Right lobe of liver (tissue), 6 donors: ENCODE data around the gene FAM110C. TPM values are rescaled to one million over a fixed set of nuclear protein-coding genes. Genes with fewer than 3 reads are reported as not detected.
"Not testable (repeated sequence)": the region's sequence is repeated elsewhere in the genome, so short reads cannot be mapped to it uniquely, and the experiment has no call there.

Source experiments
- ATAC-seq, 4 donors: fragments of 200-7000 bp; cut with Tn5 transposase; one replicate each; pipeline ENCODE4 v1.9.1; 2020; ENCODE audit warnings: mild to moderate bottlenecking in 4 of 4, moderate library complexity in 4 of 4
- DNase-seq, 3 donors: peaks; one replicate each; pipeline ENCODE4 v3.0.0-alpha.2; 2020
- H3K27ac ChIP-seq, 3 donors: fragments of 200-600 bp; one replicate each; pipeline ENCODE4 v1.8.0; 2022
- H3K27me3 ChIP-seq, 2 donors: fragments of 200-600 bp; one replicate each; pipeline ENCODE4 v1.8.0; 2022
- H3K36me3 ChIP-seq, 4 donors: fragments of 200-600 bp; sonication (generic) in 1 of 4; one replicate each; pipeline versions ENCODE4 v1.5.1 to v1.8.0; 2017 to 2022; ENCODE audit warnings: control low read depth in 1 of 4
- H3K4me1 ChIP-seq, 4 donors: fragments of 200-600 bp; sonication (generic) in 1 of 4; one replicate each; pipeline versions ENCODE4 v1.5.1 to v1.8.0; 2017 to 2022; ENCODE audit warnings: control low read depth in 1 of 4
- H3K4me3 ChIP-seq, 3 donors: fragments of 200-600 bp; one replicate each; pipeline ENCODE4 v1.8.0; 2022
- H3K9me3 ChIP-seq, 4 donors: fragments of 200-600 bp; sonication (generic) in 1 of 4; one replicate each; pipeline versions ENCODE4 v1.5.1 to v1.8.0; 2017 to 2022; ENCODE audit warnings: control low read depth in 1 of 4
- CTCF ChIP-seq, 4 donors: fragments of 200-600 bp in 3 of 4; fragments of 450-650 bp in 1 of 4; IDR thresholded peaks; one replicate each; pipeline versions ENCODE4 v1.5.1 to v1.8.0; 2016 to 2022; ENCODE audit warnings: antibody characterized with exemption in 4 of 4, mild to moderate bottlenecking in 2 of 4
- POLR2A ChIP-seq: fragments of 450-650 bp; IDR thresholded peaks from one replicate; pipeline ENCODE4 v1.6.1; 2017; ENCODE audit warnings: antibody characterized with exemption, mild to moderate bottlenecking
- WGBS: methylation state at CpG from one replicate; pipeline ENCODE4 v1.1.6; 2018; ENCODE audit warnings: low coverage, low lambda C conversion rate; ENCODE audit not compliant: insufficient coverage; ENCODE audit errors: missing lambda C conversion rate; 5-methylcytosine and 5-hydroxymethylcytosine counted together
- intact Hi-C, 2 donors: fragments of 100-400 bp; cut with DNase I; formaldehyde crosslinking; loops; one replicate each; pipeline versions ENCODE4 v1.11.2 to v1.14.1; 2022
- total RNA-seq, 6 experiments: library from RNA; depleted of rRNA in 2 of 6; stranded (reverse); fragments of >200 nt in 2 of 6; fragmentation: NEBNext Ultra II Directional in 3 of 6; extraction: Animal tissue kit (Norgen Biotek cat#: 25700) in 3 of 6; gene quantifications; one replicate each; pipeline versions ENCODE4 v1.1.0 to v1.2.4, GENCODE V29; 2016 to 2023
- donor health status: DM: no; HTN: yes; CAD: no.
- donor health status: DM: no; HTN: no; CAD: no.
- donor health status: DM: no; HTN: no; CAD: no.
- donor health status: DM: no; HTN: yes; CAD: no.
- donor health status: DM: no; HTN: yes; CAD: no.

The FAM110C gene
- total RNA-seq, 6 experiments from 2014 or later, result 5.6 to 17.8 (median 8.8) TPM

GRCh38 chr2:69366-70344 lies 23.4 kb upstream of the FAM110C start:
- Histone ChIP-seq H3K27me3 (no peaks in the 10 kb centered on the region), H3K4me1 (no peaks in the 10 kb centered on the region), H3K27ac (no peak overlapping the region), H3K9me3 (no peaks in the 10 kb centered on the region), H3K4me3 (no peak overlapping the region), H3K36me3 (no peaks in the 10 kb centered on the region)
- intact Hi-C loops, result no loop called here
- WGBS, result 57% methylated on average over 12 of the region's 12 CpGs
- no peak for DNase-seq
- TF ChIP-seq CTCF (IDR thresholded peaks at IDR 0.05) (no peak), POLR2A (no peak)
- ATAC-seq, result peak in 3 of 4 donors; percentile 46 to 78 (median 53)

DNA sequence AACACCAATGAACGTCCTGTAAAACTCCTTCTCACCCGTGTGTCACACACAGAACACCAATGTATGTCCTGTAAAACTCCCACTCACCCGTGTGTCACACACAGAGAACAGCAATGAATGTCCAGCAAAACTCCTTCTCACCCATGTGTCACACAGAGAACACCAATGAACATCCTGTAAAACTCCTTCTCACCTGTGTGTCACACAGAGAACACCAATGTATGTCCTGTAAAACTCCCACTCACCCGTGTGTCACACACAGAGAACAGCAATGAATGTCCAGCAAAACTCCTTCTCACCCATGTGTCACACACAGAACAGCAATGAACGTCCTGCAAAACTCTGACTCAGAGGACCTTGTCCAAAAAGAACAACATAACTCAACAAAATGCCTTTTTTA lies 22.3 kb upstream of the FAM110C start:
- 60% methylated on average over 5 of the region's 5 CpGs for WGBS
- H3K9me3 ChIP-seq, H3K27ac ChIP-seq, H3K36me3 ChIP-seq, H3K27me3 ChIP-seq, intact Hi-C loops, H3K4me1 ChIP-seq, ATAC-seq, H3K4me3 ChIP-seq, DNase-seq: not testable (repeated sequence)

DNA sequence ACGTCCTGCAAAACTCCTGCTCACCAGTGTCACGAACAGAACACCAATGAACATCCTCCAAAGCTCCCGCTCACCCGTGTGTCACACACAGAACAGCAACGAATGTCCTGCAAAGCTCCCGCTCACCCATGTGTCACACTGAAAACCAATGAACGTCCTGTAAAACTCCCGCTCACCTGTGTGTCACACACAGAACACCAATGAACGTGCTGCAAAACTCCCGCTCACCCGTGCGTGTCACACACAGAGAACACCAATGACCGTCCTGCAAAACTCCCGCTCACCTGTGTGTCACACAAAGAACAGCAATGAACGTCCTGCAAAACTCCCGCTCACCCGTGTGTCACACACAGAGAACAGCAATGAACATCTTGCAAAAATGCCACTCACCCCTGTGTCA lies 20.5 kb upstream of the FAM110C start:
- Histone ChIP-seq H3K27ac (no peak overlapping the region), H3K4me3 (no peak overlapping the region), H3K36me3 (no peaks in the 10 kb centered on the region), H3K4me1 (peaks cover 0 to 4% (median 0%) of the 10 kb centered on the region in 4 donors), H3K27me3 (no peaks in the 10 kb centered on the region), H3K9me3 (no peaks in the 10 kb centered on the region)
- WGBS, result 83% methylated on average over 16 of the region's 17 CpGs
- no peak for ATAC-seq
- intact Hi-C loops, result no loop called here
- no peak for TF ChIP-seq CTCF (IDR thresholded peaks at IDR 0.05)
- no peak for TF ChIP-seq POLR2A
- DNase-seq, result no peak

GRCh38 chr2:65121-65520 lies 18.8 kb upstream of the FAM110C start:
- peaks cover 0 to 4% (median 0%) of the 10 kb centered on the region in 4 donors for H3K4me1 ChIP-seq
- H3K4me3 ChIP-seq, result no peak overlapping the region
- no peak overlapping the region for H3K27ac ChIP-seq
- TF ChIP-seq CTCF (IDR thresholded peaks at IDR 0.05) (no peak), POLR2A (no peak)
- no peaks in the 10 kb centered on the region for H3K36me3 ChIP-seq
- DNase-seq (no peak), ATAC-seq (no peak)
- intact Hi-C loops, result no loop called here
- 87% methylated on average over 2 of the region's 4 CpGs for WGBS
- H3K9me3 ChIP-seq, result no peaks in the 10 kb centered on the region
- no peaks in the 10 kb centered on the region for H3K27me3 ChIP-seq
